K562 (cell line): ENCODE measurements around the gene TMEM72.

ENCODE experiments used
- ARHGAP35 ChIP-seq: fragments of 450-650 bp; IDR thresholded peaks from 2 replicates; pipeline ENCODE4 v1.6.1; 2018; ENCODE audit not compliant: partially characterized antibody
- CTCF ChIP-seq, 3 experiments: IDR thresholded peaks in 2 of 3; conservative IDR thresholded peaks in 1 of 3; 2 replicates each; pipeline ENCODE4 v1.5.1; 2011 to 2012; ENCODE audit warnings: low read length in 3 of 3, mild to moderate bottlenecking in 3 of 3, control low read depth in 2 of 3, improper control_type of control experiment in 1 of 3, inconsistent platforms in 1 of 3, low read depth in 1 of 3, mixed read lengths in 1 of 3, moderate library complexity in 1 of 3; ENCODE audit not compliant: insufficient read depth in 2 of 3
- EP300 ChIP-seq: IDR thresholded peaks from 2 replicates; pipeline ENCODE4 v1.6.1; 2012; ENCODE audit warnings: low read length, improper control_type of control experiment
- POLR2A ChIP-seq: fragments of 450-650 bp; conservative IDR thresholded peaks from 2 replicates; pipeline ENCODE4 v1.6.1; 2016
- SNAPC5 ChIP-seq: fragments of 250-450 bp; sonication (Bioruptor Pico); IDR thresholded peaks from 2 replicates; pipeline ENCODE4 v1.8.0; 2021; ENCODE audit warnings: moderate library complexity, mild to moderate bottlenecking, inconsistent platforms
- ZNF239 ChIP-seq: fragments of 250-450 bp; sonication (Bioruptor Pico); IDR thresholded peaks from 2 replicates; pipeline ENCODE4 v1.4.0; 2020; ENCODE audit warnings: mild to moderate bottlenecking
- ZZZ3 ChIP-seq: fragments of 450-650 bp; IDR thresholded peaks from 2 replicates; pipeline ENCODE4 v1.6.1; 2016; ENCODE audit warnings: antibody characterized with exemption, mild to moderate bottlenecking, moderate library complexity

DNA sequence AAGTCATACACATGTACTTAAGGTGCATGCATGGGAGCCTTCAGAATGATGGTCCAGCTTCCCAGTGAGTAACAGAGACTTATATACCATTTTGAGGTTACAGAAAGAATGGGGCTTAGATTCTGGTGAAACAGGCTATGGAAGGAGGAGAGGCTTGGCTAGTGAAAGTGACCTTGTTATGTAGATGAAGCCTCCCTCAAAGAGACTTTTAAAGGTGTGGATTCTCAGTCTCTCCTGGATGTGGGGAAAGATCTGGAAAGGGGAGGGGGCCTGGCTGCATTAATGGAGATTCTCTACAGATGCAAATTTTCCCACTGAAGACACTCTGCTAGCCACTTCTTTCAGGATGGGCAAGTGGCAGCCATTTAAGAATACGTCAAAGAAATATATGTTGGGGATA is 54.0 kb downstream of the TMEM72 start:
- no peak for TF ChIP-seq CTCF (IDR thresholded peaks at IDR 0.05 in 2 of 3, conservative IDR thresholded peaks at IDR 0.05 in 1 of 3; ENCODE audit: insufficient read depth in 2 of 3, low read depth in 1 of 3, low read length in 3 of 3)
- no peak for TF ChIP-seq SNAPC5 (CRISPR knock-in tag)
- TF ChIP-seq POLR2A = no peak
- TF ChIP-seq ZZZ3 = no peak
- no peak for TF ChIP-seq EP300
- no peak for TF ChIP-seq ARHGAP35
- TF ChIP-seq ZNF239 (CRISPR knock-in tag) = no peak
